Kidney (tissue), 14 donors: ENCODE measurements around the gene OR6B2. TPM values are rescaled to one million over a fixed set of nuclear protein-coding genes. Genes with fewer than 3 reads are reported as not detected.

Source experiments
- DNase-seq, 5 donors: peaks; one replicate each; pipeline ENCODE4 v3.0.0-alpha.2; 2013 to 2020
- FAIRE-seq: peaks from 2 replicates; lab custom pipeline; 2012; peaks lifted over from hg19 to GRCh38; lab: Jason Lieb, UNC
- H3K27ac ChIP-seq, 2 donors: one replicate each; pipeline ENCODE4 v1.7.0; 2013; ENCODE audit warnings: low read depth in 2 of 2, low read length in 2 of 2, inconsistent platforms in 1 of 2
- H3K27me3 ChIP-seq: one replicate; pipeline ENCODE4 v1.7.1; 2013; ENCODE audit warnings: low read length, inconsistent platforms; ENCODE audit not compliant: control insufficient read depth, insufficient read depth
- H3K36me3 ChIP-seq, 3 donors: one replicate each; pipeline versions ENCODE4 v1.7.0 to v1.7.1; 2013; ENCODE audit warnings: low read length in 3 of 3, control low read depth in 1 of 3, inconsistent platforms in 1 of 3; ENCODE audit not compliant: insufficient read depth in 3 of 3, control insufficient read depth in 2 of 3
- H3K4me1 ChIP-seq, 3 donors: one replicate each; pipeline versions ENCODE4 v1.7.0 to v1.7.1; 2013; ENCODE audit warnings: low read length in 3 of 3, inconsistent platforms in 1 of 3, low read depth in 1 of 3; ENCODE audit not compliant: control insufficient read depth in 2 of 3, insufficient read depth in 2 of 3
- H3K4me3 ChIP-seq, 3 donors: one replicate each; pipeline versions ENCODE4 v1.7.0 to v1.8.1; 2013; ENCODE audit warnings: low read length in 3 of 3, control low read depth in 1 of 3, inconsistent platforms in 1 of 3
- H3K9ac ChIP-seq, 3 donors: one replicate each; pipeline versions ENCODE4 v1.7.0 to v1.7.1; 2013; ENCODE audit warnings: low read length in 3 of 3, control low read depth in 1 of 3, inconsistent platforms in 1 of 3
- H3K9me3 ChIP-seq, 3 donors: one replicate each; pipeline versions ENCODE4 v1.7.0 to v1.7.1; 2013; ENCODE audit warnings: low read length in 3 of 3, control low read depth in 1 of 3, inconsistent platforms in 1 of 3; ENCODE audit not compliant: control insufficient read depth in 2 of 3, insufficient read depth in 1 of 3
- intact Hi-C: fragments of 100-400 bp; cut with DNase I; formaldehyde crosslinking; loops from one replicate; pipeline ENCODE4 v1.11.1; 2022
- polyA plus RNA-seq: library from polyadenylated mRNA; stranded (reverse); fragments of 350-450 nt; fragmentation: Illumina TruSeq; extraction: RNeasy Lipid Tissue Mini Kit (QIAGEN cat#74804); gene quantifications from one replicate; pipeline ENCODE4 v1.2.3, GENCODE V29; 2014; ENCODE audit warnings: low read depth, low replicate concordance; ENCODE audit not compliant: insufficient read depth
- total RNA-seq: library from RNA; stranded (reverse); fragmentation: NEBNext Ultra II Directional; extraction: Animal tissue kit (Norgen Biotek cat#: 25700); gene quantifications from one replicate; pipeline ENCODE4 v1.2.1, GENCODE V29; 2021
- TF ChIP-seq, protein P1 (sequence below): IDR thresholded peaks from 3 replicates; pipeline ENCODE4 v1.5.1; 2012; ENCODE audit warnings: mild to moderate bottlenecking, moderate library complexity, borderline replicate concordance; ENCODE audit not compliant: insufficient read depth; ENCODE audit errors: extremely low read depth
- donor health status: control.
- donor health status: control.
- donor health status: control.
- donor health status: control.
- donor health status: control.
- donor health status: DM: yes; HTN: yes; CAD: no.
- donor health status: Normal renal cell carcinoma (clear cell type).

The OR6B2 gene
- total and polyA plus RNA-seq, 2 donors from 2014 or later = not detected

DNA sequence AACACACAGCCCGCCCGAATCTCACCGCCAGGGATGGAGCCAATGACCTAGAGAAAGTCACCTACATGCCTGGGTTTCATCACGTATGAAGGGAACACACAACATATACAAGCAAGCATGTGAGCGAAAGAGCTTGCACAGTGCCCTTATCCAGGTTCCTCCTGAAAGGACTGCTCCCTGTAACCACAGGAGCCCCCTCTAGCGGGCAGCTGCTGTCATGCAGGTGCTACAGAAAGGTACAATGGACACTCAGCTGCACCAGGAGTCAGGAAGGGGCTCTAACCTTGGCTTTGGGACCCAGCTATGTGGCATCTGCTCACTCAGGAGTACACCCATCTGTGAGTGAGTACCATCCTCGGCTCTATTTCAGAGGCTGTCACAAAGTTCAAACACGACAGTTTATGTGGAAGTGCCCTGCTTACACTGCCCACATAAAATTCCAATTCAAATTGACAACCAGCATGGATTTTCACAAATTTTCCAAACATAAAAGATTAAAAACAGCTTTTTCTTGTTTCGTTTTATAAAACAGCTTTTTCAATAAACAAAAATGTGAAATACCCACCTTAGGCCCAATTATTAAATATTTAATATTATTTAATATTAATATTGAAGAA, 8.6 kb downstream of the OR6B2 start:
- no peak overlapping the region for H3K9ac ChIP-seq
- FAIRE-seq = no peak

DNA sequence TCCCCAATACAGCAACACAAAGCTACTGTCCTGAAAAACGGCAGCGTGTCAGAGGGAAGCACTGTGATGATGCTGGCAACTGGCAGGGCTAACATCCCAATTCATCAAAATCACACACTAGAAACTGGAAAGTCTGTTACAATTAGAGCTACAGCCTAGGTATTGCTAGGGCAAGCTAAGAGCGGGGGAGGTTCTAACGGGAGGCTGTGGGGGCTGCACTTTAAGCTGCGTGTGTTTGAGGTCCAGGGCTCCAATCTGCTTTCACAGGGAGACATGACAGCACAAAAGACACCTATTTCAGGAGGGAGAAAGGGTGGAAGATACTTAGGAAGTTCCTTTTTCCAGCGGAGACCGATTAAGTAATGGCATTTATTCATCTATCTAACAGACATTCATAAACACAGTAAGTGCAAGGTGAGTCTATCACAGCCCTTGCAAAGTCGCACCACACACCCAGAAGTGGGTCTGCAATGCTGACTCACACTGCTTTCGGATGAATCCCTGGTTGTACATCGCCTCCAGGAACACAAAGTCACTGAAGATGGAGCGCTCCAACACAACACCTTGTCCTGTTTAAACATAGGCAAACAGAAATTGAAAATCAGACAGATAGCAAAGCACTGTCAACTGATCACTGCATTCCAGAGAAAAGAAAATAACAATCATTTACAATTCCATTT, 12.0 kb downstream of the OR6B2 start:
- intact Hi-C loops = no loop called here
- DNase-seq = no peak
- no peaks in the 10 kb centered on the region for H3K9me3 ChIP-seq
- peaks cover 12 to 40% (median 40%) of the 10 kb centered on the region in 3 donors for H3K36me3 ChIP-seq
- H3K4me3 ChIP-seq = no peak overlapping the region
- no peak overlapping the region for H3K27ac ChIP-seq
- H3K4me1 ChIP-seq = peaks cover 0 to under 1% (median 0%) of the 10 kb centered on the region in 3 donors
- FAIRE-seq = no peak
- no peak overlapping the region for H3K9ac ChIP-seq
- TF ChIP-seq, protein P1, sequence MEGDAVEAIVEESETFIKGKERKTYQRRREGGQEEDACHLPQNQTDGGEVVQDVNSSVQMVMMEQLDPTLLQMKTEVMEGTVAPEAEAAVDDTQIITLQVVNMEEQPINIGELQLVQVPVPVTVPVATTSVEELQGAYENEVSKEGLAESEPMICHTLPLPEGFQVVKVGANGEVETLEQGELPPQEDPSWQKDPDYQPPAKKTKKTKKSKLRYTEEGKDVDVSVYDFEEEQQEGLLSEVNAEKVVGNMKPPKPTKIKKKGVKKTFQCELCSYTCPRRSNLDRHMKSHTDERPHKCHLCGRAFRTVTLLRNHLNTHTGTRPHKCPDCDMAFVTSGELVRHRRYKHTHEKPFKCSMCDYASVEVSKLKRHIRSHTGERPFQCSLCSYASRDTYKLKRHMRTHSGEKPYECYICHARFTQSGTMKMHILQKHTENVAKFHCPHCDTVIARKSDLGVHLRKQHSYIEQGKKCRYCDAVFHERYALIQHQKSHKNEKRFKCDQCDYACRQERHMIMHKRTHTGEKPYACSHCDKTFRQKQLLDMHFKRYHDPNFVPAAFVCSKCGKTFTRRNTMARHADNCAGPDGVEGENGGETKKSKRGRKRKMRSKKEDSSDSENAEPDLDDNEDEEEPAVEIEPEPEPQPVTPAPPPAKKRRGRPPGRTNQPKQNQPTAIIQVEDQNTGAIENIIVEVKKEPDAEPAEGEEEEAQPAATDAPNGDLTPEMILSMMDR = no peak
- H3K27me3 ChIP-seq = no peaks in the 10 kb centered on the region

More for the DNA sequence above, 8.6 kb downstream of the OR6B2 start:
- peak; percentile 55 to 80 (median 68) for DNase-seq
- Histone ChIP-seq H3K4me3 (no peak overlapping the region), H3K36me3 (peaks cover 12 to 36% (median 29%) of the 10 kb centered on the region in 3 donors), H3K9me3 (no peaks in the 10 kb centered on the region), H3K4me1 (peaks cover 0 to 9% (median 8%) of the 10 kb centered on the region in 3 donors), H3K27me3 (no peaks in the 10 kb centered on the region), H3K27ac (no peak overlapping the region)
- TF ChIP-seq, protein P1 = peak; percentile 44
- intact Hi-C loops = no loop called here

- no peak for FAIRE-seq
- H3K27me3 ChIP-seq = no peaks in the 10 kb centered on the region
- H3K4me1 ChIP-seq = no peaks in the 10 kb centered on the region
- H3K9me3 ChIP-seq = no peaks in the 10 kb centered on the region
- H3K9ac ChIP-seq = no peak overlapping the region
- TF ChIP-seq, protein P1 = no peak
- H3K36me3 ChIP-seq = peaks cover 7 to 45% (median 44%) of the 10 kb centered on the region in 3 donors
- H3K4me3 ChIP-seq = no peak overlapping the region
- intact Hi-C loops = no loop called here
- H3K27ac ChIP-seq = no peak overlapping the region
- DNase-seq = no peak
Observed at GRCh38 chr2:240014327-240014726, 15.9 kb downstream of the OR6B2 start.
